Parathyroid adenoma (tissue), 2 donors: ENCODE results near the gene TTC39A.

ENCODE experiments used
- H2AFZ ChIP-seq: fragments of 300-600 bp; sonication (generic); one replicate; pipeline ENCODE4 v1.7.0; 2017; ENCODE audit warnings: antibody characterized with exemption, mild to moderate bottlenecking
- H3K27ac ChIP-seq: fragments of 300-600 bp; sonication (generic); one replicate; pipeline ENCODE4 v1.7.0; 2017
- H3K27me3 ChIP-seq: fragments of 300-600 bp; sonication (generic); one replicate; pipeline ENCODE4 v1.7.0; 2017; ENCODE audit warnings: low read length; ENCODE audit not compliant: control insufficient read depth, insufficient read depth
- H3K36me3 ChIP-seq: fragments of 300-600 bp; sonication (generic); one replicate; pipeline ENCODE4 v1.7.0; 2017; ENCODE audit warnings: low read length; ENCODE audit not compliant: control insufficient read depth, insufficient read depth
- H3K4me1 ChIP-seq: fragments of 300-600 bp; sonication (generic); one replicate; pipeline ENCODE4 v1.7.0; 2017; ENCODE audit warnings: control low read depth
- H3K4me2 ChIP-seq: fragments of 300-600 bp; sonication (generic); one replicate; pipeline ENCODE4 v1.7.0; 2017; ENCODE audit warnings: low read length
- H3K4me3 ChIP-seq: fragments of 300-600 bp; sonication (generic); one replicate; pipeline ENCODE4 v1.7.0; 2017; ENCODE audit warnings: low read depth, low read length
- H3K79me2 ChIP-seq: fragments of 300-600 bp; sonication (generic); one replicate; pipeline ENCODE4 v1.7.0; 2017; ENCODE audit warnings: control low read depth
- H3K9ac ChIP-seq: fragments of 300-600 bp; sonication (generic); one replicate; pipeline ENCODE4 v1.7.0; 2017; ENCODE audit warnings: mild to moderate bottlenecking
- H3K9me3 ChIP-seq: fragments of 300-600 bp; sonication (generic); one replicate; pipeline ENCODE4 v1.7.0; 2017; ENCODE audit warnings: low read length; ENCODE audit not compliant: control insufficient read depth
- CTCF ChIP-seq: fragments of 300-600 bp; sonication (generic); IDR thresholded peaks from one replicate; pipeline ENCODE4 v1.7.0; 2017; ENCODE audit warnings: antibody characterized with exemption, mild to moderate bottlenecking
- donor health status: primary hyperparathyroidism.

TTC39A gene

GRCh38 chr1:51341876-51342496 lies 11.6 kb upstream of the TTC39A start:
- no peak for TF ChIP-seq CTCF

GRCh38 chr1:51340380-51340779 lies 10.0 kb upstream of the TTC39A start:
- Histone ChIP-seq H3K9ac (no peak overlapping the region), H3K4me2 (no peak overlapping the region), H3K36me3 (no peaks in the 10 kb centered on the region), H3K4me1 (no peaks in the 10 kb centered on the region), H3K9me3 (no peaks in the 10 kb centered on the region), H3K27me3 (no peaks in the 10 kb centered on the region), H3K27ac (no peak overlapping the region), H2AFZ (no peak overlapping the region), H3K79me2 (no peaks in the 10 kb centered on the region), H3K4me3 (no peak overlapping the region)
- TF ChIP-seq CTCF = no peak

More at GRCh38 chr1:51341876-51342496, 11.6 kb upstream of the TTC39A start:
- no peak overlapping the region for H2AFZ ChIP-seq
- no peaks in the 10 kb centered on the region for H3K79me2 ChIP-seq
- no peak overlapping the region for H3K4me2 ChIP-seq
- H3K27me3 ChIP-seq = no peaks in the 10 kb centered on the region
- H3K4me1 ChIP-seq = peaks cover 2% of the 10 kb centered on the region
- H3K4me3 ChIP-seq = no peak overlapping the region
- H3K27ac ChIP-seq = no peak overlapping the region
- no peaks in the 10 kb centered on the region for H3K36me3 ChIP-seq
- no peak overlapping the region for H3K9ac ChIP-seq
- no peaks in the 10 kb centered on the region for H3K9me3 ChIP-seq

- Histone ChIP-seq H3K4me3 (no peak overlapping the region), H3K4me2 (no peak overlapping the region), H3K27ac (no peak overlapping the region), H3K79me2 (no peaks in the 10 kb centered on the region), H3K4me1 (no peaks in the 10 kb centered on the region), H3K9ac (no peak overlapping the region), H3K27me3 (no peaks in the 10 kb centered on the region), H3K9me3 (no peaks in the 10 kb centered on the region), H3K36me3 (no peaks in the 10 kb centered on the region), H2AFZ (no peak overlapping the region)
- TF ChIP-seq CTCF = no peak
Measured at GRCh38 chr1:51336711-51337110, 6.3 kb upstream of the TTC39A start.

- H3K27ac ChIP-seq = no peak overlapping the region
- H2AFZ ChIP-seq = no peak overlapping the region
- H3K4me3 ChIP-seq = no peak overlapping the region
- no peaks in the 10 kb centered on the region for H3K27me3 ChIP-seq
- H3K4me2 ChIP-seq = no peak overlapping the region
- no peaks in the 10 kb centered on the region for H3K36me3 ChIP-seq
- H3K9ac ChIP-seq = no peak overlapping the region
- no peaks in the 10 kb centered on the region for H3K9me3 ChIP-seq
- peaks cover 4% of the 10 kb centered on the region for H3K4me1 ChIP-seq
- no peaks in the 10 kb centered on the region for H3K79me2 ChIP-seq
- no peak for TF ChIP-seq CTCF
Measured at GRCh38 chr1:51336004-51336403, 5.6 kb upstream of the TTC39A start.
